Measurements from ENCODE around the gene CCDC122. TPM values are rescaled to one million over a fixed set of nuclear protein-coding genes. Genes with fewer than 3 reads are reported as not detected.
"Not testable (repeated sequence)": the region's sequence is repeated elsewhere in the genome, so short reads cannot be mapped to it uniquely, and the experiment has no call there.

CCDC122 gene
- total RNA-seq, 4 donors from 2014 or later: 0.60 to 9.5 (median 5.6) TPM; not detected in 1

- intact Hi-C loops (cut with DNase I; ENCODE audit: low total_unique reads): no loop called here
- H3K9me3 ChIP-seq: no peaks in the 10 kb centered on the region
- no peaks in the 10 kb centered on the region for H3K36me3 ChIP-seq
- no peak overlapping the region for H3K4me3 ChIP-seq
- in situ Hi-C loops (cut with MboI; ENCODE audit: low pct_ligation_motif_present in 1 of 4, low pct_unique_long_range_greater_than_20kb in 1 of 4, low sequenced_read_pairs in 3 of 4): no loop called here
- no peaks in the 10 kb centered on the region for H3K4me1 ChIP-seq
- TF ChIP-seq EP300 (IDR thresholded peaks at IDR 0.05; ENCODE audit: low read depth) (no peak), POLR2A (IDR thresholded peaks at IDR 0.05) (no peak), POLR2AphosphoS5 (IDR thresholded peaks at IDR 0.05) (no peak)
- TF ChIP-seq, protein P1, sequence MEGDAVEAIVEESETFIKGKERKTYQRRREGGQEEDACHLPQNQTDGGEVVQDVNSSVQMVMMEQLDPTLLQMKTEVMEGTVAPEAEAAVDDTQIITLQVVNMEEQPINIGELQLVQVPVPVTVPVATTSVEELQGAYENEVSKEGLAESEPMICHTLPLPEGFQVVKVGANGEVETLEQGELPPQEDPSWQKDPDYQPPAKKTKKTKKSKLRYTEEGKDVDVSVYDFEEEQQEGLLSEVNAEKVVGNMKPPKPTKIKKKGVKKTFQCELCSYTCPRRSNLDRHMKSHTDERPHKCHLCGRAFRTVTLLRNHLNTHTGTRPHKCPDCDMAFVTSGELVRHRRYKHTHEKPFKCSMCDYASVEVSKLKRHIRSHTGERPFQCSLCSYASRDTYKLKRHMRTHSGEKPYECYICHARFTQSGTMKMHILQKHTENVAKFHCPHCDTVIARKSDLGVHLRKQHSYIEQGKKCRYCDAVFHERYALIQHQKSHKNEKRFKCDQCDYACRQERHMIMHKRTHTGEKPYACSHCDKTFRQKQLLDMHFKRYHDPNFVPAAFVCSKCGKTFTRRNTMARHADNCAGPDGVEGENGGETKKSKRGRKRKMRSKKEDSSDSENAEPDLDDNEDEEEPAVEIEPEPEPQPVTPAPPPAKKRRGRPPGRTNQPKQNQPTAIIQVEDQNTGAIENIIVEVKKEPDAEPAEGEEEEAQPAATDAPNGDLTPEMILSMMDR (IDR thresholded peaks at IDR 0.05): no peak
- H3K27ac ChIP-seq: no peak overlapping the region
- DNase-seq: no peak
- no peaks in the 10 kb centered on the region for H3K27me3 ChIP-seq
- WGBS, 2 donors (ENCODE audit: low coverage in 1 of 2): 69 to 86% methylated on average over 1 to 2 of the region's 2 CpGs
These were observed 48.5 kb downstream of the CCDC122 start for GRCh38 chr13:43831088-43831487.

DNA sequence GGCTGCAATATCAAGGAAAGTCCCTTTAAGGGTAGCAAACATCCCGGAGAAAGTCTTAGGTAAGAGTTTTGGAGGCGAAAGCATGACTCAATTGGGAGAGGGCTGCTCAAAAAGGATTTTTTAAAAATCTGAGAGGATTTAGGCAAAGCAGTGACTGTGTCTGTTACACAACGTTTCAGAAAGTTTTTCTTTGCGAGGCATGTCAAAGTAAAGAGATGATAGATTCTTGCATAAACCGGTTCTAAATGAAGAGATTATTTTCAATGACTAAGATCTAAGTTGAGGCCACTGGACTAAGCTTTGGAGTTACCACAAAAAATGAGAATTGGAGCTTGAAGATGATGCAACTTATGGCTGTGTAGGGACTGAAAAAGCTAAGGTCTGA lies 49.1 kb downstream of the CCDC122 start:
- Histone ChIP-seq H3K27me3 (no peaks in the 10 kb centered on the region), H3K4me3 (no peak overlapping the region), H3K36me3 (no peaks in the 10 kb centered on the region), H3K9me3 (no peaks in the 10 kb centered on the region), H3K27ac (no peak overlapping the region), H3K4me1 (no peaks in the 10 kb centered on the region)
- DNase-seq: no peak
- 56 to 67% methylated on average over 5 of the region's 5 CpGs for WGBS, 2 donors (ENCODE audit: low coverage in 1 of 2)
- intact Hi-C loops (cut with DNase I; ENCODE audit: low total_unique reads): no loop called here
- TF ChIP-seq POLR2AphosphoS5 (IDR thresholded peaks at IDR 0.05): no peak
- TF ChIP-seq, protein P1 (IDR thresholded peaks at IDR 0.05): no peak
- TF ChIP-seq POLR2A (IDR thresholded peaks at IDR 0.05): no peak
- no peak for TF ChIP-seq EP300 (IDR thresholded peaks at IDR 0.05; ENCODE audit: low read depth)
- in situ Hi-C loops (cut with MboI; ENCODE audit: low pct_ligation_motif_present in 1 of 4, low pct_unique_long_range_greater_than_20kb in 1 of 4, low sequenced_read_pairs in 3 of 4): no loop called here

GRCh38 chr13:43824656-43825055 lies 54.9 kb downstream of the CCDC122 start:
- H3K9me3 ChIP-seq; DNase-seq; H3K27me3 ChIP-seq; intact Hi-C loops (cut with DNase I; ENCODE audit: low total_unique reads); H3K4me3 ChIP-seq; H3K4me1 ChIP-seq; H3K36me3 ChIP-seq; H3K27ac ChIP-seq: not testable (repeated sequence)
- WGBS, 2 donors (ENCODE audit: low coverage in 1 of 2): 71 to 88% methylated on average over 1 of the region's 1 CpG
- in situ Hi-C loops (cut with MboI; ENCODE audit: low pct_ligation_motif_present in 1 of 4, low pct_unique_long_range_greater_than_20kb in 1 of 4, low sequenced_read_pairs in 3 of 4): loop anchor here in 1 of 4 donors (25.0 kb wide), 1 partner anchor 1237 kb away; no protein-coding TSS in a partner anchor

- TF ChIP-seq POLR2A (IDR thresholded peaks at IDR 0.05) (no peak), POLR2AphosphoS5 (IDR thresholded peaks at IDR 0.05) (no peak), EP300 (IDR thresholded peaks at IDR 0.05; ENCODE audit: low read depth) (no peak)
- TF ChIP-seq, protein P1 (IDR thresholded peaks at IDR 0.05): no peak
- H3K4me1 ChIP-seq: no peaks in the 10 kb centered on the region
- no peak overlapping the region for H3K4me3 ChIP-seq
- DNase-seq: no peak
- no peak overlapping the region for H3K27ac ChIP-seq
- in situ Hi-C loops (cut with MboI; ENCODE audit: low pct_ligation_motif_present in 1 of 4, low pct_unique_long_range_greater_than_20kb in 1 of 4, low sequenced_read_pairs in 3 of 4) (loop anchor here in 1 of 4 donors (25.0 kb wide), 1 partner anchor 1236 kb away; no protein-coding TSS in a partner anchor), intact Hi-C loops (cut with DNase I; ENCODE audit: low total_unique reads) (no loop called here)
- no peaks in the 10 kb centered on the region for H3K36me3 ChIP-seq
- no peaks in the 10 kb centered on the region for H3K27me3 ChIP-seq
- no peaks in the 10 kb centered on the region for H3K9me3 ChIP-seq
- 50% methylated on average over 1 of the region's 1 CpG; no CpG with 5 or more reads in 1 of the 2 donors for WGBS, 2 donors (ENCODE audit: low coverage in 1 of 2)
These were observed 56.6 kb downstream of the CCDC122 start for GRCh38 chr13:43822969-43823368.

GRCh38 chr13:43816401-43816889 lies 63.1 kb downstream of the CCDC122 start:
- WGBS, 2 donors (ENCODE audit: low coverage in 1 of 2): 78 to 87% methylated on average over 4 of the region's 4 CpGs
- DNase-seq: no peak
- Histone ChIP-seq H3K9me3 (no peaks in the 10 kb centered on the region), H3K4me3 (no peak overlapping the region), H3K36me3 (no peaks in the 10 kb centered on the region), H3K27me3 (no peaks in the 10 kb centered on the region), H3K4me1 (no peaks in the 10 kb centered on the region), H3K27ac (no peak overlapping the region)
- no peak for TF ChIP-seq EP300 (IDR thresholded peaks at IDR 0.05; ENCODE audit: low read depth)
- TF ChIP-seq, protein P1 (IDR thresholded peaks at IDR 0.05): no peak
- in situ Hi-C loops (cut with MboI; ENCODE audit: low pct_ligation_motif_present in 1 of 4, low pct_unique_long_range_greater_than_20kb in 1 of 4, low sequenced_read_pairs in 3 of 4): loop anchor here in 1 of 4 donors (25.0 kb wide), 1 partner anchor 1229 kb away; no protein-coding TSS in a partner anchor
- intact Hi-C loops (cut with DNase I; ENCODE audit: low total_unique reads): no loop called here
